SK-N-SH treated with all-trans-retinoic acid at 6 μM for 48 hours (cell line): ENCODE measurements around the gene MYH7B.

Experiments
- TCF4 ChIP-seq: fragments of 250-450 bp; sonication (Bioruptor Pico); IDR thresholded peaks from 2 replicates; pipeline ENCODE4 v1.8.0; 2021; ENCODE audit warnings: mild to moderate bottlenecking, moderate library complexity, borderline replicate concordance
- ZNF565 ChIP-seq: fragments of 450-650 bp; formaldehyde crosslinking; conservative IDR thresholded peaks from 2 replicates; pipeline ENCODE4 v1.5.0; 2020; ENCODE audit warnings: low read depth, mild to moderate bottlenecking, moderate library complexity
- TF ChIP-seq, protein P1 (sequence below): fragments of 250-450 bp; sonication (Bioruptor Pico); IDR thresholded peaks from 2 replicates; pipeline ENCODE4 v1.8.0; 2020; ENCODE audit warnings: mild to moderate bottlenecking, moderate library complexity, borderline replicate concordance

- TF ChIP-seq, protein P1, sequence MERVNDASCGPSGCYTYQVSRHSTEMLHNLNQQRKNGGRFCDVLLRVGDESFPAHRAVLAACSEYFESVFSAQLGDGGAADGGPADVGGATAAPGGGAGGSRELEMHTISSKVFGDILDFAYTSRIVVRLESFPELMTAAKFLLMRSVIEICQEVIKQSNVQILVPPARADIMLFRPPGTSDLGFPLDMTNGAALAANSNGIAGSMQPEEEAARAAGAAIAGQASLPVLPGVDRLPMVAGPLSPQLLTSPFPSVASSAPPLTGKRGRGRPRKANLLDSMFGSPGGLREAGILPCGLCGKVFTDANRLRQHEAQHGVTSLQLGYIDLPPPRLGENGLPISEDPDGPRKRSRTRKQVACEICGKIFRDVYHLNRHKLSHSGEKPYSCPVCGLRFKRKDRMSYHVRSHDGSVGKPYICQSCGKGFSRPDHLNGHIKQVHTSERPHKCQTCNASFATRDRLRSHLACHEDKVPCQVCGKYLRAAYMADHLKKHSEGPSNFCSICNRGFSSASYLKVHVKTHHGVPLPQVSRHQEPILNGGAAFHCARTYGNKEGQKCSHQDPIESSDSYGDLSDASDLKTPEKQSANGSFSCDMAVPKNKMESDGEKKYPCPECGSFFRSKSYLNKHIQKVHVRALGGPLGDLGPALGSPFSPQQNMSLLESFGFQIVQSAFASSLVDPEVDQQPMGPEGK: no peak
- TF ChIP-seq ZNF565 (no peak), TCF4 (CRISPR knock-in tag) (no peak)
Observed at GRCh38 chr20:34980543-34981233, 25.0 kb downstream of the MYH7B start.
